Thoracic aorta (tissue), 2 donors: Measurements from ENCODE around the gene CHD9. TPM values are rescaled to one million over a fixed set of nuclear protein-coding genes. Genes with fewer than 3 reads are reported as not detected.
"Not testable (repeated sequence)": the region's sequence is repeated elsewhere in the genome, so short reads cannot be mapped to it uniquely, and the experiment has no call there.

Experiments used
- ATAC-seq: fragments of 150-250 bp; one replicate; pipeline ENCODE4 v1.8.0; 2017; ENCODE audit warnings: low read depth; ENCODE audit not compliant: insufficient number of reproducible peaks, low FRiP score
- DNase-seq: peaks from one replicate; pipeline ENCODE4 v3.0.0-alpha.2; 2020; ENCODE audit warnings: low spot score
- H3K27ac ChIP-seq, 2 donors: fragments of 200-600 bp; sonication (generic); 1 replicate in 1 of 2; 2 replicates in 1 of 2; pipeline ENCODE4 v1.5.1; 2016; ENCODE audit warnings: mild to moderate bottlenecking in 2 of 2, moderate library complexity in 2 of 2
- H3K27me3 ChIP-seq: fragments of 200-600 bp; sonication (generic); replicated peaks from 2 replicates; pipeline ENCODE4 v1.6.0; 2016; ENCODE audit warnings: mild to moderate bottlenecking; ENCODE audit not compliant: insufficient read depth
- H3K36me3 ChIP-seq: fragments of 200-600 bp; sonication (generic); one replicate; pipeline ENCODE4 v1.5.1; 2016
- H3K4me1 ChIP-seq, 2 donors: fragments of 200-600 bp; sonication (generic); 1 replicate in 1 of 2; 2 replicates in 1 of 2; pipeline versions ENCODE4 v1.5.1 to v1.6.0; 2016; ENCODE audit warnings: low read depth in 2 of 2, mild to moderate bottlenecking in 1 of 2; ENCODE audit not compliant: control insufficient read depth in 1 of 2
- H3K4me3 ChIP-seq: fragments of 200-600 bp; sonication (generic); 2 replicates; pipeline ENCODE4 v1.5.1; 2016; ENCODE audit warnings: mild to moderate bottlenecking
- H3K9me3 ChIP-seq: fragments of 200-600 bp; sonication (generic); 2 replicates; pipeline ENCODE4 v1.5.1; 2016
- total RNA-seq, 2 donors: library from RNA; depleted of rRNA; stranded (reverse); fragments of >200 nt; gene quantifications; one replicate each; pipeline versions ENCODE4 v1.1.0 to v1.2.3, GENCODE V29; 2016
- TF ChIP-seq, protein P1 (sequence below): fragments of 200-600 bp; sonication (generic); IDR thresholded peaks from one replicate; pipeline ENCODE4 v1.5.1; 2019; ENCODE audit warnings: antibody characterized with exemption

Gene CHD9
- total RNA-seq, 2 donors from 2014 or later: 71.3 to 152 TPM

GRCh38 chr16:53035176-53035942 is 19.4 kb upstream of the CHD9 start:
- Histone ChIP-seq H3K4me1 (no peaks in the 10 kb centered on the region), H3K36me3 (no peaks in the 10 kb centered on the region), H3K27me3 (no peaks in the 10 kb centered on the region), H3K4me3 (no peak overlapping the region), H3K27ac (no peak overlapping the region), H3K9me3 (no peaks in the 10 kb centered on the region)
- no peak for ATAC-seq
- DNase-seq: no peak
- TF ChIP-seq, protein P1, sequence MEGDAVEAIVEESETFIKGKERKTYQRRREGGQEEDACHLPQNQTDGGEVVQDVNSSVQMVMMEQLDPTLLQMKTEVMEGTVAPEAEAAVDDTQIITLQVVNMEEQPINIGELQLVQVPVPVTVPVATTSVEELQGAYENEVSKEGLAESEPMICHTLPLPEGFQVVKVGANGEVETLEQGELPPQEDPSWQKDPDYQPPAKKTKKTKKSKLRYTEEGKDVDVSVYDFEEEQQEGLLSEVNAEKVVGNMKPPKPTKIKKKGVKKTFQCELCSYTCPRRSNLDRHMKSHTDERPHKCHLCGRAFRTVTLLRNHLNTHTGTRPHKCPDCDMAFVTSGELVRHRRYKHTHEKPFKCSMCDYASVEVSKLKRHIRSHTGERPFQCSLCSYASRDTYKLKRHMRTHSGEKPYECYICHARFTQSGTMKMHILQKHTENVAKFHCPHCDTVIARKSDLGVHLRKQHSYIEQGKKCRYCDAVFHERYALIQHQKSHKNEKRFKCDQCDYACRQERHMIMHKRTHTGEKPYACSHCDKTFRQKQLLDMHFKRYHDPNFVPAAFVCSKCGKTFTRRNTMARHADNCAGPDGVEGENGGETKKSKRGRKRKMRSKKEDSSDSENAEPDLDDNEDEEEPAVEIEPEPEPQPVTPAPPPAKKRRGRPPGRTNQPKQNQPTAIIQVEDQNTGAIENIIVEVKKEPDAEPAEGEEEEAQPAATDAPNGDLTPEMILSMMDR: no peak

DNA sequence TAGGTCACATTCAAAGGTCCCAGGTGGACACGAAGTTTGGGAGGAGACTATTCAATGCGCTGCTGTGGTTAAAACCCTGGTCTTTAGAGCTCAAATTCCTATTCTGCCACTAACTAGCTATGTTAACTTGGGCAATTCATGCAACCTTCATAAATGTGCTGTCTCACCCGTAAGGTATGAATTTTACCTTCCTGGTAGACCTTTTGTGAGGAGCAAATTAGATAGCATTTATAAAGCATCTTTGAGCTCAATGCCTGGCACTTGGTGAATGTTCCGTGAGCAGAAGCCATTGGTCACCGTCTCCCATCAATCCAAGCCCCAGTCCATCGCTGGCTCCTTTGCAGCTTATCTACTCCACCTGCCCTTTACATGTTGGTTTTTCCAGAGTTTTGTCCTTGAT is 18.7 kb upstream of the CHD9 start:
- TF ChIP-seq, protein P1: no peak
- no peaks in the 10 kb centered on the region for H3K36me3 ChIP-seq

GRCh38 chr16:53036711-53037110 is 18.1 kb upstream of the CHD9 start:
- not testable (repeated sequence) for H3K36me3 ChIP-seq, H3K27ac ChIP-seq, H3K4me1 ChIP-seq, H3K4me3 ChIP-seq, ATAC-seq, H3K9me3 ChIP-seq, H3K27me3 ChIP-seq, DNase-seq

More for the DNA sequence above, 18.7 kb upstream of the CHD9 start:
- DNase-seq: no peak
- H3K4me3 ChIP-seq: no peak overlapping the region
- H3K4me1 ChIP-seq: no peaks in the 10 kb centered on the region
- no peak overlapping the region for H3K27ac ChIP-seq
- no peaks in the 10 kb centered on the region for H3K9me3 ChIP-seq
- no peaks in the 10 kb centered on the region for H3K27me3 ChIP-seq
- ATAC-seq: no peak

GRCh38 chr16:53040788-53041187 is 14.0 kb upstream of the CHD9 start:
- DNase-seq: no peak

GRCh38 chr16:53041320-53042051 is 13.3 kb upstream of the CHD9 start:
- no peak overlapping the region for H3K4me3 ChIP-seq
- ATAC-seq (peak; percentile 25), DNase-seq (no peak)
- H3K27me3 ChIP-seq: no peaks in the 10 kb centered on the region
- H3K9me3 ChIP-seq: no peaks in the 10 kb centered on the region
- H3K4me1 ChIP-seq: peaks cover 15 to 34% of the 10 kb centered on the region in 2 donors
- TF ChIP-seq, protein P1: no peak
- no peaks in the 10 kb centered on the region for H3K36me3 ChIP-seq
- no peak overlapping the region for H3K27ac ChIP-seq

More at GRCh38 chr16:53040788-53041187, 14.0 kb upstream of the CHD9 start:
- TF ChIP-seq, protein P1: no peak
- H3K27me3 ChIP-seq: no peaks in the 10 kb centered on the region
- H3K36me3 ChIP-seq: no peaks in the 10 kb centered on the region
- no peak overlapping the region for H3K27ac ChIP-seq
- H3K4me3 ChIP-seq: no peak overlapping the region
- H3K9me3 ChIP-seq: no peaks in the 10 kb centered on the region
- H3K4me1 ChIP-seq: peaks cover 15 to 34% of the 10 kb centered on the region in 2 donors
- no peak for ATAC-seq
